ES-I3 (cell line): ENCODE results near the gene NF1.
"Not testable (repeated sequence)": the region's sequence is repeated elsewhere in the genome, so short reads cannot be mapped to it uniquely, and the experiment has no call there.

Source experiments
- H3K36me3 ChIP-seq: 2 replicates; pipeline ENCODE4 v1.6.1; 2013; ENCODE audit warnings: mild to moderate bottlenecking, low read length, control low read depth, moderate library complexity; ENCODE audit not compliant: insufficient read depth
- H3K4me1 ChIP-seq: 2 replicates; pipeline ENCODE4 v1.6.1; 2013; ENCODE audit warnings: mild to moderate bottlenecking, control low read depth, low read length; ENCODE audit not compliant: insufficient read depth
- H3K9ac ChIP-seq: 2 replicates; pipeline ENCODE4 v1.6.1; 2013; ENCODE audit warnings: low read depth, mild to moderate bottlenecking, low read length, moderate library complexity
- H3K9me3 ChIP-seq: 2 replicates; pipeline ENCODE4 v1.6.1; 2013; ENCODE audit warnings: mild to moderate bottlenecking, low read length, moderate library complexity; ENCODE audit not compliant: control insufficient read depth, insufficient read depth

Gene NF1

DNA sequence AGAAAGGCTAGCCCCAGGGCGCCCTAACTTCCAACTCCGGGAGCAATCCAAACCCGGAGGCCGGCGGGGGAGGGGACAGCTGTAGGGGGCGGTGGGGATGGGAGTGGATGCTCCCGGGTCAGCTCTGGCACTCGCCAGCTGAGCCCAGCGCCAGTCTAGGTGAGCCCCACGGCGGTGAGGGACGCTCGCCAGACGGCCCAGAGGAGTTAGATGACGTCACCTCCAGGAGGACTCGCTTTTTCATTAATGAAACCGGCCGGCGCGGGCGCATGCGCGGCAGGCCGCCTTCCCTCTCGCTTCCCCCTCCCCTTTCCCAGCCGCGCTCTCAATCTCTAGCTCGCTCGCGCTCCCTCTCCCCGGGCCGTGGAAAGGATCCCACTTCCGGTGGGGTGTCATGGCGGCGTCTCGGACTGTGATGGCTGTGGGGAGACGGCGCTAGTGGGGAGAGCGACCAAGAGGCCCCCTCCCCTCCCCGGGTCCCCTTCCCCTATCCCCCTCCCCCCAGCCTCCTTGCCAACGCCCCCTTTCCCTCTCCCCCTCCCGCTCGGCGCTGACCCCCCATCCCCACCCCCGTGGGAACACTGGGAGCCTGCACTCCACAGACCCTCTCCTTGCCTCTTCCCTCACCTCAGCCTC lies at the start of gene NF1:
TSS of gene NF1 (plus strand) at position 378 of the 636 bp plus-strand sequence. CDS start 333 bp downstream, outside the sequence.
- Histone ChIP-seq H3K9me3 (no peaks in the 10 kb centered on the region), H3K9ac (peak within 1 kb of the TSS; percentile 73), H3K4me1 (no peaks in the 10 kb centered on the region), H3K36me3 (no peaks in the 10 kb centered on the region)

GRCh38 chr17:31046856-31047425 lies 47.8 kb upstream of the NF1 start:
- not testable (repeated sequence) for H3K36me3 ChIP-seq, H3K9ac ChIP-seq, H3K4me1 ChIP-seq, H3K9me3 ChIP-seq

- Histone ChIP-seq H3K9ac (no peak overlapping the region), H3K4me1 (no peaks in the 10 kb centered on the region), H3K36me3 (no peaks in the 10 kb centered on the region), H3K9me3 (no peaks in the 10 kb centered on the region; the same call in 1 of the 2 replicates)
Measured at GRCh38 chr17:31048142-31048541, 46.6 kb upstream of the NF1 start.

DNA sequence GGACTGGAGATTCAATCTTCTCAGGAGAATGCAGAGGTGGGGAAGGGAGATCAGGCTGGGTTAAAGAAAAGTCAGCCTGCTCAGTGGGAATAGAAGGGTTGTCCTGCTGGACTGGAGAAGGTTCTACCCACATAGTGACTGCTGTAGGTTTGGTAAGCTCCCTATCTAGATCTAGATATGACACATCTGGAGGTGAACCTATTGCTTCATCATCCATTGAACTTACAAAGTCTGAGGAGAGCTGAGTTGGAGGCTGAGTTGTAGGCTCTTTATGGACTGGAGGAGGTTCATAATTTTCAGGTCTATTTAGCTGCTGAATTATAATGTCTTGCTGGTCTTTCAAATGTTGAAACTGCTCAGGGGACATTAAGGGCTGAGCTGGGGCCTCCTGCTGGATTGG lies 46.0 kb upstream of the NF1 start:
- H3K36me3 ChIP-seq: no peaks in the 10 kb centered on the region
- H3K9me3 ChIP-seq: no peaks in the 10 kb centered on the region; the same call in 1 of the 2 replicates
- H3K9ac ChIP-seq: no peak overlapping the region
- H3K4me1 ChIP-seq: no peaks in the 10 kb centered on the region

- Histone ChIP-seq H3K36me3 (no peaks in the 10 kb centered on the region), H3K9me3 (no peaks in the 10 kb centered on the region; the same call in 1 of the 2 replicates), H3K9ac (no peak overlapping the region), H3K4me1 (no peaks in the 10 kb centered on the region)
Measured at GRCh38 chr17:31050948-31051347, 43.8 kb upstream of the NF1 start.

GRCh38 chr17:31051506-31051905 lies 43.3 kb upstream of the NF1 start:
- Histone ChIP-seq H3K9ac (no peak overlapping the region), H3K9me3 (no peaks in the 10 kb centered on the region; the same call in 1 of the 2 replicates), H3K36me3 (no peaks in the 10 kb centered on the region), H3K4me1 (no peaks in the 10 kb centered on the region)

GRCh38 chr17:31052187-31052889 lies 42.4 kb upstream of the NF1 start:
- Histone ChIP-seq H3K9ac (no peak overlapping the region), H3K4me1 (no peaks in the 10 kb centered on the region), H3K9me3 (no peaks in the 10 kb centered on the region; the same call in 1 of the 2 replicates), H3K36me3 (no peaks in the 10 kb centered on the region)

GRCh38 chr17:31053071-31053470 lies 41.7 kb upstream of the NF1 start:
- no peak overlapping the region for H3K9ac ChIP-seq
- no peaks in the 10 kb centered on the region; the same call in 1 of the 2 replicates for H3K9me3 ChIP-seq
- no peaks in the 10 kb centered on the region for H3K36me3 ChIP-seq
- H3K4me1 ChIP-seq: no peaks in the 10 kb centered on the region

DNA sequence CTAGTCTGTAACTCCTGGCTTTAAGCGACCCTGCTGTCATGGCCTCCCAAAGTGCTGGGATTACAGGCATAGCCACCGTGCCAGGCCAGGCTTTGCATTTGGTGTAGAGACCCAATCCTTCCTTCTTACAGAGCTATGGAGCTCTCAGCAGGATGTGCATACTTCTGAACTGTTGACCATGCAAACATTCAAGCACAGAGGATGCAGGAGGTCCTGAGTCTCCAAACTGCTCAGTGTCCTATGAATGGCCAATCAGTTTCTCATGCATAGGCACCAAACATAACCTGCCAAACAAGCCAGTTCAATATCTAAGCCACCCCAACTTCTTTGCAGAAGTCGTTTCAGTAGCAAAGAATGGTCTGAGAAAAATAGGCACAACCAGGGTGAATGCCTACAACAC lies 40.0 kb upstream of the NF1 start:
- Histone ChIP-seq H3K9me3 (no peaks in the 10 kb centered on the region; the same call in 1 of the 2 replicates), H3K36me3 (no peaks in the 10 kb centered on the region), H3K9ac (no peak overlapping the region), H3K4me1 (no peaks in the 10 kb centered on the region)

DNA sequence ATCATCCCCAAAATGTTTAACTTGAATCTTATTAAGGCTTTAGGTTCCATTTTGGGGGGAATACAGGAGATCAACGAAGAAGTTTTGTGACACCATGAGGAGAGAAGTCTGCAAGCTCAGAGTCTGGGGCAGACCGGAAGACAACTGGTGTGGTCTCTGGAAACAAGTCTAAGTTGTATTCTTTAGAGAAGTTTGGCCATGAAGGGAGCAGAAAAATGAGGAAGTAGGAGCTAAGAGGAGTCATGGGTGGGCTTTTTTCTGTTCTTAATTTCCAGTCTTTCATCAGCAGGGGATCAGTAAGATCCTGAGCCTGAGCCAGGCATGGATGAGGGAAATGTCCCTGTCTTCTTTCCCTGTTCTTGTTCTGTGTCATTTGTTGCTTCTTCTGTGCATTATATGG lies 35.8 kb upstream of the NF1 start:
- H3K9ac ChIP-seq: no peak overlapping the region
- H3K36me3 ChIP-seq: no peaks in the 10 kb centered on the region
- no peaks in the 10 kb centered on the region for H3K9me3 ChIP-seq
- no peaks in the 10 kb centered on the region for H3K4me1 ChIP-seq

GRCh38 chr17:31060791-31061550 lies 33.8 kb upstream of the NF1 start:
- no peaks in the 10 kb centered on the region for H3K4me1 ChIP-seq
- H3K36me3 ChIP-seq: no peaks in the 10 kb centered on the region
- H3K9me3 ChIP-seq: no peaks in the 10 kb centered on the region
- H3K9ac ChIP-seq: no peak overlapping the region

DNA sequence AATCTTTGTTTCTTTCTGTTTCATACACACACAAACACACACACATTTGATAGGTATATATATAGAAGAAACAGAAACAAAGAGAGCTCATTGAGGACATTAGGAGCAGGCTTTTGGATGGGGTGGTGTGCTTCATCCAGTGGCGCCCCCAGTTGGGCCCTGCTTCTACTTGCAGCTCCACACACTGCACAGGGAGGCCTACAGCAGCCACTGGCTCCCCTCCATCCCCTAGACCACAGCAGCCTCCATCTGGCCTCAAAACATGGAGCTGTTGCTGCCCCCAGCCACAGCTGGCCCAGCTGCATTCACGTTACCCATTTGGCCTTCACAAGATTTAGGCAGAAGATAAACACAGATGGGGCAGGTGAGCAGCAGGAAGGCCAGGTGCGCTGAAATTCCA lies 33.1 kb upstream of the NF1 start:
- no peak overlapping the region for H3K9ac ChIP-seq
- H3K4me1 ChIP-seq: no peaks in the 10 kb centered on the region
- H3K36me3 ChIP-seq: no peaks in the 10 kb centered on the region
- H3K9me3 ChIP-seq: no peaks in the 10 kb centered on the region

DNA sequence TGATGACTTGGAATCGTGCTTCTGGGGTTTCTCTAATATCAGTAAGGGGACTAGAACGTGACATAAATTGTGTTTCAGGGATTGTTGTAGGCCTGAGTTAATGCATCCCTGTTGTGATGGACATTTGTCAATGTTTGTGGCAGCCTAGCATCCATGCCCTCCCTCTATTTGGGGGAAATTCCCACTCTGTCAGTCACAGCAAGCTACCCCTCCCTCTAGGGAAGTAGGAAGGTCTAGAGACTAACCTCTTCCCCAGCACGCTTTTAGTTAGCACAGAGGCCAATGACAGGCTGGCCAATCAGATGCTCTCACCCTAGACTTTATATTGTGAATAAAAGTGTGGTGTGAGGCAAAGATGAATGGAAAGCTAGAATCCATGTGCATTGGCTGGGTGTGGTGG lies 32.4 kb upstream of the NF1 start:
- Histone ChIP-seq H3K9me3 (no peaks in the 10 kb centered on the region), H3K4me1 (no peaks in the 10 kb centered on the region), H3K36me3 (no peaks in the 10 kb centered on the region), H3K9ac (no peak overlapping the region)

GRCh38 chr17:31064707-31065106 lies 30.1 kb upstream of the NF1 start:
- Histone ChIP-seq H3K4me1 (no peaks in the 10 kb centered on the region), H3K9me3 (no peaks in the 10 kb centered on the region), H3K9ac (no peak overlapping the region), H3K36me3 (no peaks in the 10 kb centered on the region)
